Dendritic cell treated with granulocyte-macrophage colony-stimulating factor and Interleukin-4, amounts not matched to agents 40 ng/mL and 50 ng/mL, for 4 days (primary cell): ENCODE data around the gene IL23A.

Experiments
- H3K27ac Mint-ChIP-seq: one replicate; pipeline ENCODE4 v1.8.0; 2022; ENCODE audit warnings: mild to moderate bottlenecking, mixed read lengths
- H3K27me3 Mint-ChIP-seq: one replicate; pipeline ENCODE4 v1.8.0; 2022; ENCODE audit warnings: mild to moderate bottlenecking, mixed read lengths
- H3K36me3 Mint-ChIP-seq: one replicate; pipeline ENCODE4 v1.8.0; 2022; ENCODE audit warnings: low read depth, mixed read lengths
- H3K4me1 Mint-ChIP-seq: one replicate; pipeline ENCODE4 v1.8.0; 2022; ENCODE audit warnings: low read depth, mixed read lengths
- H3K4me3 Mint-ChIP-seq: one replicate; pipeline ENCODE4 v1.8.0; 2022; ENCODE audit warnings: mild to moderate bottlenecking, moderate library complexity, mixed read lengths
- H3K9me3 Mint-ChIP-seq: one replicate; pipeline ENCODE4 v1.8.0; 2022; ENCODE audit warnings: mixed read lengths
- intact Hi-C: fragments of 100-400 bp; cut with micrococcal nuclease; formaldehyde crosslinking; loops from one replicate; pipeline ENCODE4 v1.15.0; 2022

IL23A gene

DNA sequence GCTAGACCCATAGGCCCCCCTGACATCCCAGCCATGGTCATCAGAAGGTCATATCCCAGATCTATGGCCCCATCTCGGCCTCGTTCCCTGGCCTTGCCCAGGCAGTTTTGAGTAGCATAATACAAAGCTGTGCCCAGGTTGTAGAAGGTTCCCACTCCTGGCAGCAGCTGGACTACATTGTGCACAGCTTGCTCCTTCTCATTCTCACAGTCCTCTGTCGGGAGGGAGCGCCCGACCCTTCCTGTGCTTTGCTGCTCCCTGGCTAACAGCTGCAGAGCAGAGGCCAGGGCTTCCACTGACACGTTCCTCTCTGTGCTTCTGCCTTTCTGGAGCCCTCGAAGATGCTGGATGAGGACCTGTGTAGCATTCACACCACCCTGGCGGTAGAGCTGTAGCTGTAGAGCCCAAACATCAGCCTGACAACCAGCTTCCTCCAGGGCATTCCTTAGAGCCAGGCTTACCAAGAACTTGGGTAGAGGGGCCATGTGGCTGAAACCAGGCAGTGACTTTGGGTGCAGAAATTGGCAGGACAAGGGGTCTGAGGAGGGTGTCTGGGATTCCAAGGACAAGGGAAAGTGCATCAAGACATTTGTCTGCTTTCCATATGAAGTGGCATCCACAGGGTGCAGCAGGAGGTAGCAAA, 22.9 kb downstream of the IL23A start:
- intact Hi-C loops = loop anchor here (5.0 kb wide), 1 partner anchor 86 kb away; the partner anchor contains the start of gene TIMELESS
- Mint-ChIP-seq H3K4me1 (peaks cover 10% of the 10 kb centered on the region), H3K4me3 (no peak overlapping the region), H3K27me3 (no peaks in the 10 kb centered on the region), H3K27ac (peak overlapping the region; percentile 91), H3K9me3 (no peaks in the 10 kb centered on the region), H3K36me3 (peaks cover 17% of the 10 kb centered on the region)

- Mint-ChIP-seq H3K27ac (no peak within 1 kb of the TSS), H3K36me3 (peaks cover 10% of the 10 kb centered on the region), H3K4me1 (peaks cover 10% of the 10 kb centered on the region), H3K27me3 (no peaks in the 10 kb centered on the region), H3K9me3 (no peaks in the 10 kb centered on the region), H3K4me3 (no peak within 1 kb of the TSS)
- intact Hi-C loops = loop anchor here (5.0 kb wide), 1 partner anchor 85 kb away; the partner anchor contains the start of gene TIMELESS
Observed at GRCh38 chr12:56362130-56363059, 23.7 kb downstream of the IL23A start, which contains the start of gene APOF. TSS of gene APOF (minus strand) at chr12:56362857. CDS start at chr12:56362745, 112 bp downstream.

DNA sequence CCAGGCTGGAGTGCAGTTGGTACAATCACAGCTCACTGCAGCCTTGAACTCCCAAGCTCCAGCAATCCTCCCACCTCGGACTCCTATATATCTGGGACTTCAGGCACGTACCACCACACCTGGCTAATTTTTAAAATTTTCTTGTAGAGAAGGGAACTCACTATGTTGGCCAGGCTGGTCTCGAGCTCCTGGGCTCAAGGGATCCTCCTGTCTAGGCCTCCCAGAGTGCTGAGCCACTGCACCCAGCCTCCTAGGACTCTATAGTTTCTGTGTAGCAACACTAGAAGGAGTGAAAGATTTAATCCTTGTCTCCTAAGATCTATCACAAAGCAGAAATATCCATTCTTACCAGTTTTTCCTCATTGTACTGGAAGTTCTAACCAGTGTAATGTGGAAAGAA, 28.3 kb downstream of the IL23A start:
- Mint-ChIP-seq H3K27ac (no peak overlapping the region), H3K36me3 (no peaks in the 10 kb centered on the region), H3K4me3 (no peak overlapping the region)

DNA sequence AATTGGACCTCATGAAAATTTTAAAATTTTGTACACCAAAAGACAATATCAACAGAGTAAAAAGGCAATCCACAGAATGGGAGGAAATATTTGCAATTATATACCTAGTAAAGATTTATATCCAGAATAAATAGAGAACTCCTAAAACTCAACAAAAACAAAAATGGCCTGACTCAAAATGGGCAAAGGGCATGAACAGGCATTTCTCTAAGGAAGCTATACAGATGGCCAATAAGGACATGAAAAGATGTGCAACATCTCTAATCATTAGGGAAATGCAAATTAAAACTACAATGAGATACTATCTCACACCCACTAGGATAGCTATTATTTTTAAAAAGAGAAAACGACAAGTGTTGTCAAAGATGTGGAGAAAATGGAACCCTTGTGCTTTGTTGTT, 34.8 kb downstream of the IL23A start:
- H3K27ac Mint-ChIP-seq = no peak overlapping the region
- H3K4me1 Mint-ChIP-seq = peaks cover 33% of the 10 kb centered on the region
- no peak overlapping the region for H3K4me3 Mint-ChIP-seq

More for the DNA sequence above, 28.3 kb downstream of the IL23A start:
- Mint-ChIP-seq H3K27me3 (no peaks in the 10 kb centered on the region), H3K4me1 (no peaks in the 10 kb centered on the region), H3K9me3 (no peaks in the 10 kb centered on the region)
- intact Hi-C loops = no loop called here

GRCh38 chr12:56374726-56375597, 36.3 kb downstream of the IL23A start:
- intact Hi-C loops = no loop called here
- H3K36me3 Mint-ChIP-seq = peaks cover 6% of the 10 kb centered on the region
- H3K4me1 Mint-ChIP-seq = peaks cover 33% of the 10 kb centered on the region
- H3K9me3 Mint-ChIP-seq = peaks cover 10% of the 10 kb centered on the region
- H3K27me3 Mint-ChIP-seq = no peaks in the 10 kb centered on the region
- no peak overlapping the region for H3K4me3 Mint-ChIP-seq
- peak overlapping the region; percentile 74 for H3K27ac Mint-ChIP-seq

More for the DNA sequence above, 34.8 kb downstream of the IL23A start:
- intact Hi-C loops = no loop called here
- Mint-ChIP-seq H3K27me3 (no peaks in the 10 kb centered on the region), H3K36me3 (peaks cover 6% of the 10 kb centered on the region), H3K9me3 (peaks cover 10% of the 10 kb centered on the region)

DNA sequence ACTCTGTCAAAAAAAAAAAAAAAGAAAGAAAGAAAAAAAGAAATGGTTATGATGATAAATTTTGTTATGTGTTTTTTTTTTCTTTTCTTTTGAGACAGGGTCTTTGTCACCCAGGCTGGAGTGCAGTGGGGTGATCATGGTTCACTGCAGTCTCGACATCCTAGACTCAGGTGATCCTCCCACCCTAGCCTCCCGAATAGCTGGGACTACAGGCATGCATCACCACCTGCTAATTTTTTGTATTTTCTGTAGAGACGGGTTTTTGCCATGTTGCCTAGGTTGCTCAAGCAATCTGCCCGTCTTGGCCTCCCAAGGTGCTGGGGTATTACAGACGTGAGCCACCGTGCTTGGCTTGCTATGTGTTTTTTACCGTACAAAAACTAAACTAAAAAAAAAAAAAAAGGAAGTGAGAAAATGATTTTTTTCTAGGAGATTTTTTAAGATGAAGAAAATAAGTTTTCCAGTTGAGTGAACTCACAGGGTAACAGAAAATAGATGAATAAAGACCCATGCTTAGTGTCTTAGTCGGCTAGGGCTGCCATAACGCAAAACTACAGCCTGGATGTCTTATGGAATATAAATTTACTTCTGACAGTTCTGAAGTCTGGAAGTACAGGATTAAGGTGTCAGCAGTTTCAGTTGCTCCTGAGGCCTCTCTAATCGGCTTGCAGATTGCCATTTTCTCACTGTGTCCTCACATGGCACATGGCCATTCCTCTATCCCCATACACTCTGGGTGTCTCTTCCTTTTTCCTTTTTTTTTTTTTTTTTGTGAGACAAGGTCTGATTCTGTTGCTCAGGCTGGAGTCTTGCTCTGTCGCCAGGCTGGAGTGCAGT, 37.1 kb downstream of the IL23A start:
- Mint-ChIP-seq H3K9me3 (peaks cover 10% of the 10 kb centered on the region), H3K4me3 (no peak overlapping the region)

DNA sequence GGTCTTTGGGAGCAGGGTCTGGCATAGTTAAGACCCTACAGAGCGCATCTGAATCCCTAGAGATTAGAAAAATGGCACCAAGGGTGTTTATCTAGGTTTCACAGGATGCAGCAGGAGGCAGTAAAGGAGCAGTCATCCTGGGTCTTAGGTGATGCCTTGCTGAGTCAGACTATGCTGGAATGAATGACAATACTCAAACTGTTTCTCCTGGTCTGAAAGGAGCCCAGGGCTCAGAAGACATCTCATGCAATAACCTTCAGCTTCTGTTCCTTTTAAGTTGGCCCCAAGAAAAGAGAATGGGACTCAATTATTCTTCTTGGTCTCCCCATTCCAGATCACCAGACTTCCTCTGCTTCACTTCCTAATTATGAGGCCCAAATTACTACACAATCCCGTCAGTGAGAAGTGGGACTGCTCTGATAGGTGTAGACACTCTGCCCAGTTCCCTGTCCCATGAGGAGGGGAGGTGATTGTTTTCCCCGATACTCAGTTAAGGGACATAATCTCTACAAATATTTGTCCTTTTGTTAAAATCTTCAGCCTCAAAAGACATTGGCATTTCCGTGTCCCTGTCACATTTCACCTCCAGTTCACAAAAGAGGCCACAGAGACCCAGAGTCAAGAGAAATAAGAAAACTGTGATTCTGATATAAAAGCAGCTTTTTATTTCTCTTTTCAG, 38.8 kb downstream of the IL23A start:
- Mint-ChIP-seq H3K36me3 (peaks cover 6% of the 10 kb centered on the region), H3K4me1 (peaks cover 33% of the 10 kb centered on the region), H3K27me3 (no peaks in the 10 kb centered on the region), H3K4me3 (no peak overlapping the region), H3K27ac (peak overlapping the region; percentile 74), H3K9me3 (peaks cover 10% of the 10 kb centered on the region)
- intact Hi-C loops = no loop called here

More for the DNA sequence above, 37.1 kb downstream of the IL23A start:
- peaks cover 33% of the 10 kb centered on the region for H3K4me1 Mint-ChIP-seq
- peaks cover 6% of the 10 kb centered on the region for H3K36me3 Mint-ChIP-seq
- H3K27ac Mint-ChIP-seq = peak overlapping the region; percentile 74
- intact Hi-C loops = no loop called here
- no peaks in the 10 kb centered on the region for H3K27me3 Mint-ChIP-seq

DNA sequence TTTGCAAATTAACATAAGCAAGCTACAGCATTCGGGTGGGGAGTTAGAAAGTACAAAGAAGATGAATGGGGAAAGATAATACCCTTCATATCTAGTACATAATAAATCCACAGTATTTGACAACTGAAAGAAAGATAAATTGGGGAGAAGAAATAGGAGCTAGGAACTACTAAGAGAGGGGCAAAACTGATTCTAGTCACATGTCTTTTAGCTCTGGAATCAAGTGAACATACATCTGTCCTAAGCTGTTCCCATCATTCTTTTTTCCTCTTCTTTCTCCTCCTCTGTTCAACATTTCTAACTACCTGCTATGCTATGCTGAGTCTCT, 39.3 kb downstream of the IL23A start:
- Mint-ChIP-seq H3K4me3 (no peak overlapping the region), H3K9me3 (peaks cover 8% of the 10 kb centered on the region), H3K27me3 (no peaks in the 10 kb centered on the region), H3K4me1 (peaks cover 33% of the 10 kb centered on the region), H3K27ac (peak overlapping the region; percentile 74), H3K36me3 (peaks cover 6% of the 10 kb centered on the region)
- intact Hi-C loops = no loop called here

DNA sequence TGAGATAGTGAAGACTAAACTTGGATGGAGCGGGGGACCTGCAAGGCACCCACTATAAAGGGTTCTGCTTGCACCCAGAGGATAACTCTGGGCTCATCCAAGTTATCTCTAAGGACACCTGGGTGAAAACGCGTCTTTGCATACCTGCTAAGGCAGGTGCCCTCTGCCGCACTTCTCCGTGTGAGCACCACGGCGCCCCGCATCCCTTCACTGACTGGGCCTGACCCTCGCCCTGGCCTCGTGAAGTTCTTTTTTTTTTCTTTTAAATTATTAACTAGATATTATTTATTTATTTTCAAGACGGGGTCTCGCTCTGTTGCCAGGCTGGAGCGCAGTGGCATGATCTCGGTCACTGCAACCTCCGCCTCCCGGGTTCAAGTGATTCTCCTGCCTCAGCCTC, 43.9 kb downstream of the IL23A start:
- Mint-ChIP-seq H3K36me3 (no peaks in the 10 kb centered on the region), H3K9me3 (no peaks in the 10 kb centered on the region), H3K27me3 (peaks cover 3% of the 10 kb centered on the region), H3K27ac (no peak overlapping the region), H3K4me3 (no peak overlapping the region), H3K4me1 (peaks cover 3% of the 10 kb centered on the region)
- intact Hi-C loops = no loop called here

- no peak overlapping the region for H3K4me3 Mint-ChIP-seq
- H3K4me1 Mint-ChIP-seq = no peaks in the 10 kb centered on the region
- intact Hi-C loops = no loop called here
- no peak overlapping the region for H3K27ac Mint-ChIP-seq
- peaks cover 3% of the 10 kb centered on the region for H3K27me3 Mint-ChIP-seq
- no peaks in the 10 kb centered on the region for H3K9me3 Mint-ChIP-seq
- H3K36me3 Mint-ChIP-seq = no peaks in the 10 kb centered on the region
Observed at GRCh38 chr12:56385873-56386272, 47.2 kb downstream of the IL23A start.

- no peak overlapping the region for H3K4me3 Mint-ChIP-seq
- H3K9me3 Mint-ChIP-seq = peaks cover 5% of the 10 kb centered on the region
- intact Hi-C loops = no loop called here
- H3K27me3 Mint-ChIP-seq = peaks cover 3% of the 10 kb centered on the region
- H3K27ac Mint-ChIP-seq = no peak overlapping the region
- H3K36me3 Mint-ChIP-seq = no peaks in the 10 kb centered on the region
- no peaks in the 10 kb centered on the region for H3K4me1 Mint-ChIP-seq
Observed at GRCh38 chr12:56387152-56387736, 48.6 kb downstream of the IL23A start.

DNA sequence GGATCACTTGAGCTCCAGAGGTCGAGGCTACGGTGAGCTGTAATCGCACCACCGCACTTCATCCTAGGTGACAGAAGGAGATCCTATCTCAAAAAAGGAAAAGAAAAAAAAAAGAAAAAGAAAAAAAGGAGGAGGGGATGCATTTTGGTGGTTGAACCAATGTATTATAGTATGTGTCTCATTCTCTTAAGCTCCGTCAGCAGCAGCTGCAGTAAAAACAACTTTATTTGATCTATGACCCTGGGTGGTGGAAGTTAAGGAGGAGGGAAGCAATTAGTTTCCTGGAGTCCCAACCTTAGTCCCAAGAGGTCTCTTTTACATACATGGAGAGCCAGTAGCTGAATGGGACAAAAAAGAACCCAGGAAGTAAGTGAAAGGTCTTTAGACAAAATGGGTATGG, 50.7 kb downstream of the IL23A start:
- Mint-ChIP-seq H3K36me3 (no peaks in the 10 kb centered on the region), H3K4me3 (no peak overlapping the region), H3K27ac (no peak overlapping the region), H3K9me3 (peaks cover 5% of the 10 kb centered on the region), H3K4me1 (no peaks in the 10 kb centered on the region), H3K27me3 (no peaks in the 10 kb centered on the region)
- intact Hi-C loops = no loop called here
